GM12892 (cell line): ENCODE data around the gene FHL3.

Source experiments
- DNase-seq: peaks from one replicate; pipeline ENCODE4 v3.0.0; 2011; ENCODE audit not compliant: insufficient read length
- FAIRE-seq: peaks from 2 replicates; lab custom pipeline; 2011; peaks lifted over from hg19 to GRCh38; lab: Jason Lieb, UNC
- POLR2A ChIP-seq: IDR thresholded peaks from 2 replicates; pipeline ENCODE4 v1.6.1; 2011; ENCODE audit warnings: low read depth, low read length, control low read depth
- POLR2AphosphoS5 ChIP-seq: IDR thresholded peaks from 2 replicates; pipeline ENCODE4 v1.6.1; 2011; ENCODE audit warnings: low read depth, low read length, control low read depth
- TAF1 ChIP-seq: IDR thresholded peaks from 2 replicates; pipeline ENCODE4 v1.6.1; 2011; ENCODE audit warnings: low read depth, mild to moderate bottlenecking, control low read depth, low read length, borderline replicate concordance

FHL3 gene

DNA sequence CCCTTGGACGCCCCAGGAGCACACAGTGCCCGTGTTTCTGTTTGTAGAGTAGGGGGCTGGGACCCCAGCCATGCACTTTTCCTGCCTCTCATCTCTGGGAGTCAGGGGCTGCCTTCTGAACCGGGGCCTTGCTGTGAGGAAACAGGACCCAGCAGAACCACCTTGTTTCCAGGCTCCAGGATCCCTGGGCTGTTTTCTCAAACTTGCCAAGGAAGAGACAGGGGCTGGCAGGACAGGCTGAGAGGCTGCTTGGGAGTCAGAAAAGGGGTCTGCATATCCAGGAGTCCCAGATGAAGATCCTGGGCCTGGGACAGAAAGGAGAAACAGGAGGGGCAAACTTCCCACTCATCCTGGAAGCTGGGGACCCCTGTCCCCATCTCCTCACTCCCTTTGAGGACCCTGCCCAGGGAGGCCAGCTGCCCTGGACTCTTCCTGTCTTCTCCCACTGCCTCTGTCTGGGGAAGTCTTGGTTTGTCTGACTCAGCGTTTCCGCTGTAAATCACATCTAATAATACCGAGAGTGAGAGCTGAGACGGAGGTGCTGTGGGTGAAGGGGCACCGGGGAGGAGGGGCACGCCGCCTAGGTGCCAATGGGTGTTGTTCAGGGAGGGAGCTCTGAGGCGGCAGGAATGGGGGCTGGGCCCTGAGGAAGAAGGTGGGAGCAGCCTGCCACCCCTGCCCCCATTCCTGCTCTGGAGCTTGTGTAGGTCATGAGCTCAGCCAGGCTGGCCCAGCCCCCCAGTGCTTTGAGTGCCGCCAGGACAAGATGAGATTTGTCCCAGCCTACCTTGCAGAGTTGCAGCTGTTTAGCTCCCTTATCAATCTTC is 24.6 kb upstream of the FHL3 start:
- TF ChIP-seq POLR2A (no peak), TAF1 (no peak), POLR2AphosphoS5 (no peak)
- FAIRE-seq (peak; percentile 96), DNase-seq (peak; percentile 66)

DNA sequence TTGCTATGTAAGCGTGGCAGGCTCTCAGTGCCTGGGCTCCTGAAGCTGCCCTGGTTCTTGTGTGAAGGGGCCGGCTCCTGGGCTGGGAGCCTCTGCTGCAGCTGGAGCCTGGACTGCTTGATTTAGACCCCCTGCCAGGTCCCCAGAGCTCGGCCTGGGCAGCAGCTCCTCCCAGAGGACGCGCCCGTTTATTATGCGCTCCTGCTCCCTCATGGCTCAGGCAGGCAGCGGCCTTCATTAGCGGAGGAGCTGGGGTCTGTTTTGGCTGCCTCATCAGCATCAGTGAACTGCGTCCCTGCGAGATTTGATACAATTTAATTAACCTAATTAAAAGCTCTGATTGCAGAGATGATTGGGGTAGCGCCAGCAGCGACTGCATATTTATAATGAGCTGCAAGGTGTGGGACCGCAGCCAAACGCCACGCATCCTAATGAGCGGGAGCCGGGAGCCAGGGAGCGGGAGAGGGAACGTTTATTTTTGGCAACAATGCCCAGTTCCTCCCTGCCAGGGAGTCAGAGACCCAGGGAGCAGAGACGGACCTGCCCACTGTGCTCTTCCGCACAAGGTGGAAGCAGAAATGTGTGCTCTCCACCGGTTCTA is 23.9 kb upstream of the FHL3 start:
- no peak for FAIRE-seq
- DNase-seq, result no peak
- TF ChIP-seq TAF1 (no peak), POLR2AphosphoS5 (no peak), POLR2A (no peak)

DNA sequence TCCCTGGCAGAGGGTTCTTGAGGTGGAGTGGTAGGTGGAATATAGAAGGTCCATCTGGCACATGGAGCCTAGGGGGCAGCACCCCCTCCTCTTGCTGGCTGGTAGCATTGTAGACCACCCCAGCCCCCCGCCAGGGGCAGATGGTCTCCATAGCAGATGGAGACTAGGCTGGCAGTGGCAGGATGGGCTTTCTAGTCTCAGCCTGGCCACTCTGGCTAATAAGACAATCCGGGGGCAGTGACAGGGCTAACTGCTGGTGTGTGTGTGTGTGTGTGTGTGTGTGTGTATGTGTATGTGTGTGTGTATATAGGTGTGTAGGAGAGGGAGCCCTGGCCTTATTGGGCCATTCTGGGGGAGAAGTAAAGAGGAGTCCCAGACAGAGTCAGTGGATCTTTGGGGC is 23.4 kb upstream of the FHL3 start:
- TF ChIP-seq POLR2AphosphoS5 (no peak), TAF1 (no peak), POLR2A (no peak)
- DNase-seq, result no peak
- FAIRE-seq, result no peak

DNA sequence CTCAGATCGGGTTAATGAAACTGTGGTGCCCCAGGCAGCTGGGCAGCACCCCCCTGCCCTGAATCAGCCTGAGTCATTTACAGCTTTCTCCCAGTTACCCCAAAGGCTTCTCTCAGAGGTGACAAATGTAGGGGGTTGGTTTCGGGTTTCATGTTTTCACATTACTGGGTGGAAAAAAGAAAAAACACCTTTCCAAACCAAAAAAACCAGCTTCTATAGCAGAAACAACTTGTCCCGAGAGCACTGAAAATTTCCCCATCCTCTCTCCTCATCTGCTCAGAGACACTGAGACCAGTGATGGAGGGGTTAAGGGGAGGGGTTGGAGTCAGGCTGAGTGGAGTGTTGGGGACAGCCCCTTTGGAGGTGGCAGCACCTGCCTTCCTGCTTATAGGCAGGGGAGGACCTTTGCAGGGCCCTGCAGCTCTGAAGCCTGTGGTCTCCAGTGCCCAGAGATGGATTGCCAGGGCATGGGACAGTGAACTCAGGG is 22.8 kb upstream of the FHL3 start:
- peak; percentile 99 for FAIRE-seq
- TF ChIP-seq POLR2AphosphoS5, result no peak; the same call in 1 of the 2 replicates
- TF ChIP-seq TAF1, result peak; percentile 34; the same call in 1 of the 2 replicates
- 0 out of 2 replicates have a peak, but pooled peaks have one; percentile 24 for TF ChIP-seq POLR2A
- DNase-seq, result peak; percentile 71

DNA sequence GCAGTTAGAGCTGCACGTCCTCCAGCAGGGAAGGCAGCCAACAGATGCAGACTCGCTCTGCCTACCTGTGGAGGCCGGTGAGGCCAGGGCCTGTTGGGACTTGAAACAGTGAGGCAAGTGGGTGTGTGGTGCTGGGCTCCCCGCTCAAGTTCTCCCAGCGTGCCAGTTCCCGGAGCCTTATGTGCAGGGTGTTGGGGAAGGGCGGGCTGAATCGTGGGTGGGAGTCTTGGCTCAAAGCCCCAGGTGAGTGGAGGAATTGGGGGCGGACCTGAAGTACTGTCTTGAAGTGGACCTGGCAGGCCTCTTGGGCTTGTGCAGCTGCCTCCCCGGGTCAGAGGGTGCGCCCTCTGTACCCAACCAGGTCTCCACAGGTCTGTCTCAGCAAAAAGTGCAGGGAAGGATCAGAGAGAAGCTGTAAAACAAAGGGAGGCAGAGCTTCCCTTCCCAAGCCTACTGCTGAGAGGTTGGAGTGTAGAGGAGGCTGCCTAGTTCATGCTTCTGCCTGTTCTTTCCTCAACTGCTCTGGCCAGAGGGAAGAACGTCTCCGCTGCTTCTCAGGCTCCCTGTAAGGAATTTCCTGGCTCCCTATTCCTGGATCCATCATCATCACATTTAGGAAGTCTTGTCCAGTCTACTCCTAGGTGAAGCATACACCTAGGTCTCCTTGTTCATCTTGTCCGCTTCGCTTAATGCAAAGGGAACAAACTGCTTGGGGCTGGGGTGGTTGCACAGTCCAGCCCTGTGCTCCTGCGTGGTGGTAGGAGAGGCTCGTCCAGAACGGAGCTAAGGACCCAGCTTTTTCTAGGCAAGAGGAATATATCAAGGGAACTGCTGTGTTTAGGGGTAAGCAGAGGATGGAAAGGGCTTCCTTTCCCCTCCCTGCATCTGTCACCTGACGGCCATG is 22.1 kb upstream of the FHL3 start:
- TF ChIP-seq POLR2A (no peak; the same call in 1 of the 2 replicates), POLR2AphosphoS5 (no peak), TAF1 (no peak)
- FAIRE-seq, result peak; percentile 42
- DNase-seq, result no peak

DNA sequence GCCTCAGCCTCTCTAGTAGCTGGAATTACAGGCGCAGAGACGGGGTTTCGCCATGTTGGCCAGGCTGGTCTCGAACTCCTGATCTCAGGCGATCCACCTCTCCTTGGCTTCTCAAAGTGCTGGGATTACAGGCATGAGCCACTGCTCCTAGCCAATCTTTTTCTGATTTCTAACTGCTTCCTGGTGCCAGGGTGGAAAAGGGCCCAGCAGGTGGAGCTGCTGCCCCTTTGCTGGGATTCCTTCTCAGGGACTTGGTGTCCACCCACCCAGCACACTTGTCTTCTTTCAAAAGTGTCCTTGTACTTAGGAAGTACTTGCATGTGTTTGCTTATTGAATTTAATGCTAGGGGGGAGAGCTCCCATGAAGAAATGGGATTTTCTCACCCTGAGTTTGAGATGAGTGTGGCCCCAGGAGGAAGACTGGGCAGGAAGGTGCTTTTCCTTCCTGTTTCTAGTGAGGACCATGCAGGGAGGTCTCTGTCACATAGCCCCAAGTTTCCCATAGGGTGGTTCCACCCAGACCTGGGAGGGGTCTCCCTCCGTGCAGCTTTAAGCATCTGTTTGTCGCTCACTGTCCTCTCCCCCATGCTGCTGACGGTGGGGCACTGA is 21.4 kb upstream of the FHL3 start:
- DNase-seq (no peak), FAIRE-seq (no peak)
- TF ChIP-seq POLR2A (peak; percentile 7; the same call in 1 of the 2 replicates), TAF1 (no peak), POLR2AphosphoS5 (no peak)

DNA sequence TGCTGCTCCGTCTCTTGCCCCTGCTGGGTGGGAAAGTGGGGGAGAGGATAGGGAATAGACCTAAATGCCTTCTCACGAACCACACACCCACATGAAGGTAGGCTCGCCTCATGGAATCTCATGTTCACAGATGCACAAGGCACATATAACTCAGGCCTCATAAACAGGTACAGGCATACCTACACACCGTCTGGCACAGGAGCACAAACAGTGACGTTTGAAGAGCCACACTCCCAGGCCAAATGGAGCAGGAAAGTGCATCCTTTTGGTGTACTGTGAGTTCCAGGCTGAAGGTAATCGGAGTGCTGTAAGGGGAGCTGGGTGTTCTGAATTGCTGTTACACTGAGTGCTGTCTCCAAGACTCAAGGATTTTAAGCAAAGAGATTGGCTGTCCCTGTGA is 20.4 kb upstream of the FHL3 start:
- peak; percentile 40; the same call in 1 of the 2 replicates for TF ChIP-seq POLR2AphosphoS5
- no peak for TF ChIP-seq POLR2A
- no peak for FAIRE-seq
- DNase-seq, result no peak

DNA sequence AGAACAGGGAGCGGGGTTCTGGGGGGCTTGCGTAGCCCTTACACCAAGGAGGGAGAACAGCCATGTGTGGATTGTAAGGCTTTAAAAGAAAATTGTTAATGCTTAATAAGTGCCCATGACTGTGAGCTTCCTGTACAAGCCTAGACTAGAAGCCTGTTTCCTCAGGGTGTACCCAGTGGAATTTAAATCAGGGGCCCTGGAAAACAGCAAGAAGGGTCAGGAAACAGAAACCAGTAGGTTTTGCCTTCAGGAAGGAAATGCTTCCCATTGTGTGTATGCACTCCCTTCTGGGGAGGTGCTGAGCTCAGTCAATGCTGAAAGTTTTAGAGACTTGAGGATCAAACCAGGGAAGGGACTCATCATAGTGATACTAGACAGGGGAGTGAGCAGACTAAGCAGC is 19.9 kb upstream of the FHL3 start:
- DNase-seq (no peak), FAIRE-seq (no peak)
- no peak for TF ChIP-seq POLR2A
- no peak for TF ChIP-seq POLR2AphosphoS5
- no peak for TF ChIP-seq TAF1

DNA sequence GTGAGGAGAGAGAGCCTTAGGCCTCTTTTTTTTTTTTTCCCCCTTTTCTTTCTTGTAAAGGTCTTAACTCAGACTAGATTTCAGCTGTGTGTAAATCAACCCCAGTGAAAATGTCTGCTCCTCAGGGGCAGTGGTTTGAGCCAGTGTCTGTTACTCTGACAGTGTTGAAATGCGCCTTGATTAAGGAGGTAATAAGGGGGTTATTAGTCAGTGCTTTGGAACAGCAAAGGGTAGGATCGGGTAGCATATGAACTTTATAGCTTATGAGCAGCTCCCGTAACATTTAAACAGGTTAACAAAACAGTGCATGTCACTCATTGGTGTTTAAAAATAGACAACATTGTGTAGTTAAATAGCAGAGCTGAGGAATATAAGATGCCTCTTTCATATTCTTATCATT is 17.5 kb upstream of the FHL3 start:
- TF ChIP-seq POLR2A (no peak), POLR2AphosphoS5 (no peak), TAF1 (no peak)
- DNase-seq (no peak), FAIRE-seq (no peak)

DNA sequence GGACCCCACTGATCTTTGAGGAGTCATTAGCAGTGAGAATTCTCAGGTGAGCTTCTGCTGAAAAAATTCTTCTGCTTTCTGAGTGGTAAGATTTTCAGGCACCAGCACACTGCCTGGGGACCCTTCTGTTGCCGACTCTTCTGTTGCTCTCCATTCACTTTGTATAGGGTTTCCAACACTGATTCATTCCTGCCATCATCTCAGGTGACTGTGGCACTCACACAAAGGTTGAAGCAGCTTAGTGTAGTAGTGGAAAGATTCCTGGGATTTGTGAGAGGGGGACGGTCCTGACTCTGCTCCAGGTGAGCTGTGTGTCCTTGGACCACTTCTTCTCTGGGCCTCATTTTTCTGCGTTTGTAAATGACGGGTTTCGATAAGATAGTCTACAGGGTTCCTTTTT is 16.7 kb upstream of the FHL3 start:
- no peak for TF ChIP-seq POLR2A
- no peak for TF ChIP-seq POLR2AphosphoS5
- TF ChIP-seq TAF1, result no peak
- DNase-seq, result no peak
- no peak for FAIRE-seq

DNA sequence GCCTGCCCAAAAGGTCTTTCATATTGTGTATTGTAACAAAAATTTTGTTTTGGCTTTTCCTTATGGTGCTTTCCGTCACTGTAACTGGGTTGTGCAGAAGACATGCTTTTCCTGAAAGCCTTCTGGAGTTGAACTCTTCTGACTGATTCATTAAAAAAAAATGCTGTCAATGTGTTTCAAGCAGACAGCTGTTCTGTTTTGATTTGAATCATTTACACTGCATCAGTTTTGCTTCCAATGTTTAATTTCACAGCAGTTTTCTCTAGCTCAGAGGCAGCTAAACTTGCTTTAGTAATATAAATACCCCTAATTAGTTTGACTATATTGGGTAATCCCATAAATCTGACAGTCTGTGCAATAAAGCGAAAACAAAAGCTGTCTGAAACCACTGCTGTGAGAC is 15.1 kb upstream of the FHL3 start:
- TF ChIP-seq POLR2AphosphoS5 (no peak), TAF1 (no peak), POLR2A (no peak)
- DNase-seq (no peak), FAIRE-seq (no peak)

DNA sequence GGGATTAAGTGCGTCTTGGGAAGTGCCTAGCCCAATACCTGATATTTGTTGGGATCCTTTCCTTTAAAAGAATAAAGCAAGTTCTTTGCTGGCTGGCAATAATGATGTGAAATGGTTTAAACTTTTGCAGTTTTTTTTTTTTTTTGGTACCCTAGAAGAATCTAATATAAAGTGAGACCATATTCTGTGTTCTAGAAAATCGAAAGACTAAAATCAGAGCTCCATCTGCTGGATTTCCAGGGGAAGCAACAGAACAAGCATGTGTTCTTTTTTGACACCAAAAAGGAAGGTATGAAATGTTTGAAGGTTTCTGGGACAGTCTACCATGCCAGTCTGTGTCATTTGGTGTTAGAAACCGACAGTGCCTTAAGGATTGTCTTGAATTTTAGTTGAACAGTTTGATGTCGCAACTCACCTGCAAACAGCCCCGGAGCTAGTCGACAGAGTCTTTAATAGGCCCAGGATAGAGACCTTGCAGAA is 13.6 kb upstream of the FHL3 start:
- no peak for TF ChIP-seq TAF1
- no peak for TF ChIP-seq POLR2A
- TF ChIP-seq POLR2AphosphoS5, result no peak
- no peak for DNase-seq
- no peak for FAIRE-seq
